HUES64 (cell line): Measurements from ENCODE around the gene LRRC75B.

Experiments used
- H3K27ac ChIP-seq: 2 replicates; pipeline ENCODE4 v1.7.0; 2013; ENCODE audit warnings: low read depth, low read length, inconsistent platforms
- H3K27me3 ChIP-seq: 2 replicates; pipeline ENCODE4 v1.6.1; 2013; ENCODE audit warnings: mild to moderate bottlenecking, low read length; ENCODE audit not compliant: insufficient read depth
- H3K36me3 ChIP-seq: 2 replicates; pipeline ENCODE4 v1.6.1; 2013; ENCODE audit warnings: mild to moderate bottlenecking, low read length; ENCODE audit not compliant: insufficient read depth
- H3K4me1 ChIP-seq: 2 replicates; pipeline ENCODE4 v1.6.1; 2013; ENCODE audit warnings: mild to moderate bottlenecking, low read length, moderate library complexity; ENCODE audit not compliant: insufficient read depth
- H3K4me3 ChIP-seq: 2 replicates; pipeline ENCODE4 v1.5.1; 2013; ENCODE audit warnings: mild to moderate bottlenecking, low read length, moderate library complexity
- H3K9ac ChIP-seq: 2 replicates; pipeline ENCODE4 v1.6.1; 2013; ENCODE audit warnings: mild to moderate bottlenecking, low read depth, low read length
- H3K9me3 ChIP-seq: 2 replicates; pipeline ENCODE4 v1.6.1; 2013; ENCODE audit warnings: low read depth, low read length; ENCODE audit not compliant: insufficient read depth
- WGBS: fragments of 150-250, 120-280 bp; methylation state at CpG from one replicate; pipeline ENCODE4 v1.1.7; 2013; ENCODE audit warnings: missing lambda C conversion rate; 5-methylcytosine and 5-hydroxymethylcytosine counted together

LRRC75B gene

DNA sequence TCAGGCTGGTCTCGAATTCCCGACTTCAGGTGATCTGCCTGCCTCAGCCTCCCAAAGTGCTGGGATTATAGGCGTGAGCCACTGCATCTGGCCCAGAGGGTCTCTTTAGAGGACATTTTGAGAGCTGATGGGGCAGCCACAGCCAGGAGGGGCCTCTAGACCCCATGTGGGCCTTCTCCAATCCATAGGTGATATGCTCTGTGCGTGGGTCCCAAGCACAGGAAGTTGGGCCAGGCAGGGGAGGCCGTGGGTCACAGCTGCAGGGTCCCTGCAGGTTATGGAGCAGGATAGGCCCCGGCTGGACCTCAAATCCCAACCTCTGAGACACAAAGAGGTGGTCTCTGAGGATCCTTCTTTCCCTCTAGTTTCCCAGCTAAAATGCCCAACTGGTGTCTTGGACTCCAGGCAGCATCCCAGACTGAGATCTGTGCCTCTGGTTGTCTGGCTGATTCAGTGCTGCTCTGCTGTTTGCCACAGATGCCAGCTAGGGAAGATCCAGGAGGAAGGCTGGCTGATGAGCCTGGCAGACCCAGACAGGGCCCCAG lies 1.5 kb downstream of the LRRC75B start:
- no peak overlapping the region for H3K4me3 ChIP-seq
- 90% methylated on average over 6 of the region's 6 CpGs for WGBS
- no peaks in the 10 kb centered on the region for H3K27me3 ChIP-seq
- H3K9me3 ChIP-seq = no peaks in the 10 kb centered on the region
- H3K4me1 ChIP-seq = peaks cover 11% of the 10 kb centered on the region
- peaks cover 11% of the 10 kb centered on the region for H3K36me3 ChIP-seq
- H3K27ac ChIP-seq = no peak overlapping the region
- no peak overlapping the region for H3K9ac ChIP-seq

DNA sequence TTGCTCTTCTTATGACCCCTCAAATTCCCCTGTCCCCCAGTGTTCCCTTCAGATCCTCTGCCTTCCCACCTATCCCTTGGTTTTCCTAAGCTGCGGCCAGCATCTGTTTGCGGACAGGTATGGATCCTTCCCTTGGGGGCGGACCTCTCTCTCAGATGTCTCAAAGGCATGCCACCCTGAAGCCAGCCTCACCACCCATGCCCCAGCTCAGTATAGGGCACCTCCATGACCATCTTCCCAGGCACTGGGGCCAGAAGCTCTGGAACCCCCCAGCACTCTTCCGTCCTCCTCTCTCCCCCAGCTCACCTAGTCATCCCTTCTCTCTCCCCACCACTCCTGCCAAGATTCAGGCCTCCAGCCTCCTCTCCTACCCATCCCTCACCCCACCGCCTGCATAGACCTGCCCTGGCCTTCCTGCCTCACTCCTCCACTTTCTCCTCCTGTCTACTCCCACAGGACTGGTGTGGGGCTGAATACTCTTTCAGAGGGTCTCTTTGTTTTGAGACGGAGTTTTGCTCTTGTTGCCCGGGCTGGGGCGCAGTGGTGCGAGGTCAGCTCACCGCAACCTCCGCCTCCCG lies 2.2 kb downstream of the LRRC75B start:
- H3K9ac ChIP-seq = no peak overlapping the region
- no peak overlapping the region for H3K27ac ChIP-seq
- no peaks in the 10 kb centered on the region for H3K27me3 ChIP-seq
- peaks cover 11% of the 10 kb centered on the region for H3K4me1 ChIP-seq
- WGBS = 95% methylated on average over 12 of the region's 12 CpGs
- peaks cover 16% of the 10 kb centered on the region for H3K36me3 ChIP-seq
- no peak overlapping the region for H3K4me3 ChIP-seq
- no peaks in the 10 kb centered on the region for H3K9me3 ChIP-seq

DNA sequence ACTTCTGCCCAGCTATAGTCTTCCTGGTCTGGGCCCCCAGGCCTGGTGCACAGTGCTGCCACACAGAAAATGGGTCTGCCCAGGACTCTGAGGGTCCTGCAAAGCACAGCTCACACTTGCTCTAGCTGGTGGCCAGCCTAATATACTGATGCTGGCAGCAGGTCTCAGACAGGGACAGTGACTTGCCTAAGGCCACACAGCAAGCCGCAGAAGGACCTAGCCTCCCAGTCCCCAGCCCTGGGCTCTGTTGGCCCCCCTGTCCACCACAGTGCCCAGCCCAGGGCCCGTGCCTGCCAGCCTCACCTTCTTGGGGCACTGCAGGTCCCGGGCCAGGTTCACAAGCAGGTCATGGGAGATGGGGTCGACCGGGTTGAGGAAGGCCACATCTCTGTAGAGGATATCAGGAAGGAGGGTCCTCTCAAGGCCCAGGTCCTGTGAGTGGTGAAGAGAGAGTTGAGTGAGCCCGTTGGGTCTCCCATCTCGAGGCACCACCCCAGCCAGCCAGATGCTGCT lies 3.3 kb downstream of the LRRC75B start:
- Histone ChIP-seq H3K4me3 (no peak overlapping the region), H3K9me3 (no peaks in the 10 kb centered on the region), H3K9ac (no peak overlapping the region), H3K27ac (no peak overlapping the region), H3K36me3 (peaks cover 16% of the 10 kb centered on the region), H3K27me3 (no peaks in the 10 kb centered on the region), H3K4me1 (peaks cover 11% of the 10 kb centered on the region)
- WGBS = 90% methylated on average over 7 of the region's 7 CpGs

DNA sequence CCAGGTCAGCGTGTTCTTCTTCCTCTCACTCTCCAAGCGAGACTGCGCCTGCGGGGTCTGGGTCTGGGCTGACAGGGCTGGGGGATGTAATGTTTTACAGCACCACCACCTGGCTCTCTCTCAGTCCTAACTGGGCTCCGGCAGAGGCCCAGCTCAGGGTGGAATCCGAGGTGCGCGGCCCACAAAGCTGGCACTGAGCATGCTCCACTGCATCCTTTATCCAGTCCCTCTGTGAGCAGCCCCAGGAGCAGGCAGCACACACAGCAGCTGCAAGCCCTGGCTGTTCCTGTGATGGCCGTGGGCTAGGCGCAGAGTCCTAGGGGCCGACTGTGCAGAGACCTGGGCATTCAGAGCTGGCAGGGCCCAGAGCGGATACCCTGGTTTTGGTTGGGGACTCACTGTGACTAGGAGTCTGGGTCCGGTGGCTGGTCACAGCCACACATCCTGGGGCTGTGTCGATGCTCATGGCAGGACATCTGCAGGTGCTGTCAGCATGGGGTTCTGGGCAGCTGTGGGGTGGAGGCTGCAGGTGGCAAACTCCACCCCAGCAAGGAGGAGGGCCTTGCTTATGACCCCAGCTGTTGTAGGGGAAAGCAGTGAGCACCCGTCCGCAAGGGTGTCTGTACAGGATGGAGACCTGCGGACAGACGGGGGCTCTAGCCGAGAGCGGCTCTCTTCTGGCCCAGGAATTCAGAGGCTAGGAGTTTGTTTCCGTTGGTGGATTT lies 4.0 kb downstream of the LRRC75B start:
- Histone ChIP-seq H3K9ac (no peak overlapping the region), H3K27ac (no peak overlapping the region), H3K4me1 (peaks cover 11% of the 10 kb centered on the region; the same call in 1 of the 2 replicates), H3K27me3 (no peaks in the 10 kb centered on the region), H3K4me3 (no peak overlapping the region), H3K9me3 (no peaks in the 10 kb centered on the region), H3K36me3 (peaks cover 16% of the 10 kb centered on the region)
- 93% methylated on average over 21 of the region's 21 CpGs for WGBS

DNA sequence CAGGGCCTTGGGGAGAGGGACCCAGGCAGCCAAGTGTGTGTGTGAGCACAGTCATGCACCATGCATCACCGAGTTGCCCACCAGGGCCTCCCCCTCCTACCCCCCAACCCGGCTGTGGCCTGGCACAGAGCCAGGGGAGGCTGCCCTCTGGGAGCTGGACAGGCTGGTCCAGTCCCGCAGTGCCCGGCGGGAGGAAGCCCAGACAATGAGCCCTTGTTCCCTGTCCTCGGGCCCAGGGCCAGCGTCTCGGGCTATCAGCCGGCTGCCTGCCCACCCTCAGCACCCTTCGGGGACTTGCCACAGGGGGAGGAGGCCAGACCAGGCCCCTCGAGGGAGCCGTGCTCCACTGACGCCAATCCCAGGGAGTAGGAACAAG lies 4.5 kb downstream of the LRRC75B start:
- Histone ChIP-seq H3K9ac (no peak overlapping the region), H3K4me1 (peaks cover 6% of the 10 kb centered on the region; the same call in 1 of the 2 replicates), H3K27ac (no peak overlapping the region), H3K36me3 (peaks cover 16% of the 10 kb centered on the region), H3K27me3 (no peaks in the 10 kb centered on the region), H3K9me3 (no peaks in the 10 kb centered on the region), H3K4me3 (no peak overlapping the region)
- WGBS = 93% methylated on average over 13 of the region's 13 CpGs

DNA sequence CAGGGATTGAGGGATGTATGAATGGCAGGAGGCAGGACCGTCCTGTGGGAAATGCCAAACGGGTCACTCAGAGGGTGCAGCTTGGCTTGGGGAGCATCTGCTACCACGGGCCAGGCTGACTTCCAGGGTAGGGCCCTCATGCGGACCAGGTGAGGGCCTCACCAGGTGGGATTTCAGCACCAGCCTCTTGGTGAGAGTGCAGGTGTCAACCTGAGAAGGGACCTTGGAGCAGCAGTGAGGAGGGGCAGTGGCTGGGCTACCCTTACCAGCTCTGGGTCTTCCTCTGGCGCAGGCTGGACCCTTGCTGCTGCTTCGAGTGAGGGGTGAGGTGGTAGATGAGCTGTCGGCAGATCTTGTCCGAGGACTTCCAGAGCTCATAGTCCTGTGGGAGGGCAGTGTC lies 4.9 kb downstream of the LRRC75B start:
- Histone ChIP-seq H3K27me3 (no peaks in the 10 kb centered on the region), H3K27ac (no peak overlapping the region), H3K9me3 (no peaks in the 10 kb centered on the region), H3K4me1 (peaks cover 3% of the 10 kb centered on the region; the same call in 1 of the 2 replicates), H3K36me3 (peaks cover 16% of the 10 kb centered on the region), H3K4me3 (no peak overlapping the region), H3K9ac (no peak overlapping the region)
- whole genome bisulfite sequencing = 92% methylated on average over 8 of the region's 8 CpGs

DNA sequence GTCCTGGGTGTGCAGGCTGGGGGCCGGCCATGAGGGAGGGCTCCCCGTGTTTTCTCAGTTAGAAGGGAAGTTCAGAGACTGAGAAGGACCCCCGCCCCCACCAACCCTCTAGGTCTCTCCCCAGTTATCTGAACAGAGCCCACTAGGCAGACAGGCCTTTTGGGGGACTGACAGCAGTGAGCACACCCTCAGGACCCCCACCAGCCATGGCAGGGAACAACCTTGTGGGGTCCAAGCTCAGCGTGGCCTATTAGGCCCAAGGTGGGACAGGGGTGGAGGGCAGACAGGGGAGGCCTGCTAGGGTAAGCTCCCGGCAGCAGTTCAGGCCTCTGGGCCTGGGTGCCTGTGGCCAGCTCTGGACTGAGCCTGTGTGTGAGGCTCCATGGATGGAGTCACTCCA lies 5.6 kb downstream of the LRRC75B start:
- no peak overlapping the region for H3K4me3 ChIP-seq
- H3K36me3 ChIP-seq = peaks cover 16% of the 10 kb centered on the region
- H3K9me3 ChIP-seq = no peaks in the 10 kb centered on the region
- H3K4me1 ChIP-seq = peaks cover 3% of the 10 kb centered on the region; the same call in 1 of the 2 replicates
- WGBS = 92% methylated on average over 5 of the region's 5 CpGs
- H3K9ac ChIP-seq = no peak overlapping the region
- no peaks in the 10 kb centered on the region for H3K27me3 ChIP-seq
- H3K27ac ChIP-seq = no peak overlapping the region

DNA sequence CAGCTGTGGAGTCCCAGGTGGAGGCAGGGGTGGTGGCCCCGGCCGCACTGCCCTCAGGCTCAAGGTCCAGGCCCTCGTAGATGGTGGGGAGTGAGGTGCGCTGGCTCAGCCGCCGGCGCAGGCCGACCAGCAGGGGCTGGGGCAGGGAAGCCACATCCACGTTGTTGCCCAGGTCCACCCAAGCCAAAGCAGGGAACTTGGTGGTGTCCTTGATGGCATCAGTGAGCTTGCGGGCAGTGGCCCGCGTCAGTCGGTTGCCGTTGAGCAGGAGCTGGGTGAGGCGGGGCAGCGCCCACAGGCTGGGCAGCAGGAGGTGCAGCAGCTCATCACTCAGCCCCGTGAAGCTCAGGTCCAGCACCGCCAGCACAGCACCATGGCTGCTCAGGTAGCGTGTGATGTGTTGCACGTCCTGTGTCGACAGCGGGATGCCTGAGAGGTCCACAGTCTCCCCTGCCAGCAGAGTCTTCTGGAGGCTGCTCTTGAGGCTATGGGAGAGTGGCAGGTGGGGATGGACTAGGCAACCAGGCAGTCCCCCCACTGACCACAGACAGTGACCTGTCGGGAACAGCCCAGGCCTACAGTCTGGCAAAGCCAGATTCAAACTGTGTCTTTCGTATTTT lies 6.8 kb downstream of the LRRC75B start:
- Histone ChIP-seq H3K9ac (no peak overlapping the region), H3K9me3 (no peaks in the 10 kb centered on the region), H3K36me3 (peaks cover 16% of the 10 kb centered on the region), H3K4me3 (no peak overlapping the region), H3K27ac (no peak overlapping the region), H3K27me3 (no peaks in the 10 kb centered on the region), H3K4me1 (no peaks in the 10 kb centered on the region)
- WGBS = 95% methylated on average over 24 of the region's 24 CpGs

DNA sequence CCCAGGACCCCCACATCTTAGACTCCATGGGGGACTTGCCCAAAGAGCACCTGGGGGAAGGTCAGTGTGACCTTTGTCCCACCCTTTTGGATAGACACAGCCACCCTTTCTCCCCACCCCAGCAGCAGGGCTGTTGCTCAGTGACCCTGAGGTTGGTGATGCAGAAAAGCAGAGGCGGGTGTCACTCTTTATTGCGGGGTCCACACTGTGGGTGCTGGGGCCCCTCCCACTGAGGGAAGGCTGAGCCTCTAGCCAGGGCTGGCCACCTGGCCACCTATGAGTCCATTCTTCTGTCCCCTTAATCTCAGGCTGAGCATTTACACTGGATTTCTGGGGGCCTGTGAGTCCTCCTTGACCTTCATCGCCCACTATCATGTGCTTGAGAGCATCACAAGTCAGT lies 7.4 kb downstream of the LRRC75B start:
- Histone ChIP-seq H3K36me3 (peaks cover 16% of the 10 kb centered on the region), H3K27me3 (no peaks in the 10 kb centered on the region), H3K4me3 (no peak overlapping the region), H3K27ac (no peak overlapping the region), H3K9ac (no peak overlapping the region), H3K4me1 (no peaks in the 10 kb centered on the region), H3K9me3 (no peaks in the 10 kb centered on the region)
- over 99% methylated on average over 3 of the region's 3 CpGs for WGBS

DNA sequence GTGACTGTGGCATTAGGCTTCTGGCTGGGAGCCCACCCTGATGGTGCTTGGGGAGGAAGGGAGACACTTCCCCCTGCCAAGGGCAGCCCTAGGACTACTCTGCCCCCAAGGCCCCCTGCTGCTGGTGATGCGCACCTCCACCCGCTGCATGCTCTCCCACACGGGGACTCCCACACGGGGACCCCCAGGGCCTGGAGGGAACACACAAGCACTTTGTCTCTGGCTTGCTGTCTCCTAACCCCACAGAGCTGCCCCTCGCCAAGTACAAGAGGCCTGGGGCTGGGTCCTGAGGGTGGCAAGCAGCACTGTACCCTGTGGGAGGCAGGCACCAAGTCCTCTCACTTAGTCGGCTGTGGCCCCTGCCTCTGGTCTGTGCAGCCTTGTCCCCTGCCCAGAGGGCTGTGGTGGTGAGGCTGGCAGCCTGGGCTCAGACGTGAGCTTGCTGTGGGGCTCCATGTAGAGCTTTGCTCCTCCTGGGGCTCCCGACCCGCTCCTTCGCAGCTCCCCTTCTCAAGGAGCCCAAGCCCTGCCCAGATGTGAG lies 7.9 kb downstream of the LRRC75B start:
- Histone ChIP-seq H3K27me3 (no peaks in the 10 kb centered on the region), H3K9me3 (no peaks in the 10 kb centered on the region), H3K9ac (no peak overlapping the region; the same call in 1 of the 2 replicates), H3K36me3 (peaks cover 16% of the 10 kb centered on the region), H3K4me3 (no peak overlapping the region), H3K27ac (no peak overlapping the region), H3K4me1 (no peaks in the 10 kb centered on the region)
- 88% methylated on average over 10 of the region's 10 CpGs for WGBS
